GM18907 (cell line): ENCODE results near the gene MRNIP.

ENCODE experiments used
- ATAC-seq: cut with Tn5 transposase; IDR thresholded peaks from one replicate; pipeline ENCODE4 v1.9.1; 2021; ENCODE audit warnings: mild to moderate bottlenecking, moderate library complexity; ENCODE audit not compliant: unreplicated experiment

Gene MRNIP

GRCh38 chr5:179805529-179806249 lies 52.9 kb downstream of the MRNIP start:
- ATAC-seq: peak; percentile 22

GRCh38 chr5:179805070-179805528 lies 53.5 kb downstream of the MRNIP start:
- no peak for ATAC-seq

- no peak for ATAC-seq
These were observed 54.1 kb downstream of the MRNIP start for GRCh38 chr5:179804555-179804947.

- no peak for ATAC-seq
These were observed 54.7 kb downstream of the MRNIP start for GRCh38 chr5:179803651-179804554.

GRCh38 chr5:179802950-179803562 lies 55.6 kb downstream of the MRNIP start:
- no peak for ATAC-seq

GRCh38 chr5:179802207-179802883 lies 56.3 kb downstream of the MRNIP start:
- ATAC-seq: no peak

GRCh38 chr5:179801304-179802206 lies 57.1 kb downstream of the MRNIP start:
- ATAC-seq: peak; percentile 45

- ATAC-seq: no peak
These were observed 57.9 kb downstream of the MRNIP start for GRCh38 chr5:179800696-179801201.

GRCh38 chr5:179800071-179800695 lies 58.4 kb downstream of the MRNIP start:
- ATAC-seq: no peak

GRCh38 chr5:179799644-179799973 lies 59.0 kb downstream of the MRNIP start:
- ATAC-seq: no peak

- ATAC-seq: no peak
These were observed 59.6 kb downstream of the MRNIP start for GRCh38 chr5:179798771-179799643.

GRCh38 chr5:179798144-179798770 lies 60.4 kb downstream of the MRNIP start:
- ATAC-seq: no peak

- ATAC-seq: no peak
These were observed 60.9 kb downstream of the MRNIP start for GRCh38 chr5:179797741-179798140.

- ATAC-seq: no peak
These were observed 61.6 kb downstream of the MRNIP start for GRCh38 chr5:179796877-179797608.

- ATAC-seq: peak; percentile 69
These were observed 62.5 kb downstream of the MRNIP start for GRCh38 chr5:179795863-179796833.
